SH-SY5Y (cell line): ENCODE measurements around the gene SHC4.

Experiments
- GATA2 ChIP-seq: IDR thresholded peaks from 2 replicates; pipeline ENCODE4 v1.6.1; 2011; ENCODE audit warnings: mild to moderate bottlenecking, low read depth, low read length
- GATA3 ChIP-seq: IDR thresholded peaks from 2 replicates; pipeline ENCODE4 v1.6.1; 2011; ENCODE audit warnings: low read depth, mild to moderate bottlenecking, low read length, moderate library complexity

- TF ChIP-seq GATA2: no peak
- TF ChIP-seq GATA3: no peak
These were observed 32.6 kb upstream of the SHC4 start for GRCh38 chr15:48996276-48996675.
